WTC11 (cell line): ENCODE data around the gene IL1F10. TPM values are rescaled to one million over a fixed set of nuclear protein-coding genes. Genes with fewer than 3 reads are reported as not detected.
A peak's percentile ranks its signal among the peaks of the same experiment; 100 is the strongest.

Experiments
- ATAC-seq: fragments of 200-7000 bp; cut with Tn5 transposase; 2 replicates; pipeline ENCODE4 v1.10.0; 2021; ENCODE audit warnings: mild to moderate bottlenecking, moderate library complexity
- CTCF ChIA-PET: fragments of 300-600 bp; sonication (Branson Sonifier 250); formaldehyde crosslinking; loops from one replicate; lab custom pipeline; 2021; ENCODE audit warnings: antibody characterized with exemption; lab: Charles Lee
- POLR2A ChIA-PET: fragments of 350-600 bp; sonication (Branson Sonifier 250); formaldehyde crosslinking; loops from one replicate; lab custom pipeline; 2021; ENCODE audit warnings: antibody characterized with exemption; lab: Charles Lee
- DNase-seq: peaks from one replicate; pipeline ENCODE4 v3.0.0; 2021; ENCODE audit warnings: low spot score
- H3K27ac Mint-ChIP-seq: 2 replicates; pipeline ENCODE4 v1.8.0; 2021; ENCODE audit warnings: mixed read lengths
- H3K27me3 Mint-ChIP-seq: 2 replicates; pipeline ENCODE4 v1.8.0; 2021; ENCODE audit warnings: low read depth, mild to moderate bottlenecking, moderate library complexity, mixed read lengths
- H3K36me3 Mint-ChIP-seq: 2 replicates; pipeline ENCODE4 v1.8.0; 2021; ENCODE audit warnings: mixed read lengths
- H3K4me1 Mint-ChIP-seq: 2 replicates; pipeline ENCODE4 v1.8.0; 2022; ENCODE audit warnings: mixed read lengths
- H3K4me3 Mint-ChIP-seq: 2 replicates; pipeline ENCODE4 v1.8.0; 2021; ENCODE audit warnings: mild to moderate bottlenecking, moderate library complexity, mixed read lengths
- H3K9me3 Mint-ChIP-seq: 2 replicates; pipeline ENCODE4 v1.8.0; 2021; ENCODE audit warnings: mixed read lengths
- CTCF ChIP-seq: fragments of 200-600 bp; IDR thresholded peaks from 2 replicates; pipeline ENCODE4 v1.8.0; 2022; ENCODE audit warnings: antibody characterized with exemption
- FOXP4 ChIP-seq: sonication (generic); formaldehyde crosslinking; IDR thresholded peaks from 2 replicates; pipeline ENCODE4 v1.8.0; 2022; ENCODE audit warnings: mild to moderate bottlenecking, missing genetic modification reagents
- GABPB1 ChIP-seq: sonication (generic); formaldehyde crosslinking; IDR thresholded peaks from 2 replicates; pipeline ENCODE4 v1.8.1; 2023; ENCODE audit warnings: mild to moderate bottlenecking, missing genetic modification reagents
- GTF2I ChIP-seq: fragments of 250-450 bp; sonication (Bioruptor Pico); conservative IDR thresholded peaks from 2 replicates; pipeline ENCODE4 v1.4.0; 2021; ENCODE audit warnings: mild to moderate bottlenecking
- IRF1 ChIP-seq: sonication (generic); formaldehyde crosslinking; IDR thresholded peaks from 2 replicates; pipeline ENCODE4 v1.8.0; 2023; ENCODE audit warnings: missing genetic modification reagents
- MYBL2 ChIP-seq: sonication (generic); formaldehyde crosslinking; IDR thresholded peaks from 2 replicates; pipeline ENCODE4 v1.8.1; 2023; ENCODE audit warnings: mild to moderate bottlenecking, moderate library complexity, missing genetic modification reagents
- PRRX2 ChIP-seq: fragments of 250-450 bp; sonication (Bioruptor Pico); IDR thresholded peaks from 2 replicates; pipeline ENCODE4 v1.8.0; 2021; ENCODE audit warnings: mild to moderate bottlenecking
- RELA ChIP-seq: sonication (generic); formaldehyde crosslinking; IDR thresholded peaks from 2 replicates; pipeline ENCODE4 v1.8.1; 2022; ENCODE audit warnings: missing genetic modification reagents, mild to moderate bottlenecking, borderline replicate concordance
- ZBTB21 ChIP-seq: sonication (generic); formaldehyde crosslinking; IDR thresholded peaks from 2 replicates; pipeline ENCODE4 v1.8.1; 2023; ENCODE audit warnings: mild to moderate bottlenecking, missing genetic modification reagents, borderline replicate concordance
- ZNF138 ChIP-seq: sonication (generic); formaldehyde crosslinking; conservative IDR thresholded peaks from 2 replicates; pipeline ENCODE4 v1.8.1; 2022; ENCODE audit warnings: mild to moderate bottlenecking, moderate library complexity, missing genetic modification reagents
- total RNA-seq: library from RNA; stranded (reverse); gene quantifications from 3 replicates; pipeline ENCODE4 v1.2.3, GENCODE V29; 2021
- TF ChIP-seq, protein P1 (sequence below): sonication (generic); formaldehyde crosslinking; IDR thresholded peaks from 2 replicates; pipeline ENCODE4 v1.8.1; 2023; ENCODE audit warnings: mild to moderate bottlenecking, missing genetic modification reagents, borderline replicate concordance
- TF ChIP-seq, protein P2 (sequence below): sonication (generic); formaldehyde crosslinking; conservative IDR thresholded peaks from 2 replicates; pipeline ENCODE4 v1.8.1; 2022; ENCODE audit warnings: mild to moderate bottlenecking, missing genetic modification reagents
- TF ChIP-seq, protein P3 (sequence below): sonication (generic); formaldehyde crosslinking; IDR thresholded peaks from 2 replicates; pipeline ENCODE4 v1.8.1; 2023; ENCODE audit warnings: mild to moderate bottlenecking, moderate library complexity, missing genetic modification reagents

IL1F10 gene
- total RNA-seq, 1 experiment from 2014 or later = not detected

GRCh38 chr2:113111121-113111520 is 43.4 kb downstream of the IL1F10 start:
- H3K36me3 Mint-ChIP-seq = no peaks in the 10 kb centered on the region
- TF ChIP-seq MYBL2 (CRISPR knock-in tag) (no peak), FOXP4 (no peak), RELA (CRISPR knock-in tag) (no peak), GTF2I (CRISPR knock-in tag) (no peak), CTCF (no peak), PRRX2 (CRISPR knock-in tag) (no peak), ZNF138 (CRISPR knock-in tag) (no peak)
- TF ChIP-seq, protein P1, sequence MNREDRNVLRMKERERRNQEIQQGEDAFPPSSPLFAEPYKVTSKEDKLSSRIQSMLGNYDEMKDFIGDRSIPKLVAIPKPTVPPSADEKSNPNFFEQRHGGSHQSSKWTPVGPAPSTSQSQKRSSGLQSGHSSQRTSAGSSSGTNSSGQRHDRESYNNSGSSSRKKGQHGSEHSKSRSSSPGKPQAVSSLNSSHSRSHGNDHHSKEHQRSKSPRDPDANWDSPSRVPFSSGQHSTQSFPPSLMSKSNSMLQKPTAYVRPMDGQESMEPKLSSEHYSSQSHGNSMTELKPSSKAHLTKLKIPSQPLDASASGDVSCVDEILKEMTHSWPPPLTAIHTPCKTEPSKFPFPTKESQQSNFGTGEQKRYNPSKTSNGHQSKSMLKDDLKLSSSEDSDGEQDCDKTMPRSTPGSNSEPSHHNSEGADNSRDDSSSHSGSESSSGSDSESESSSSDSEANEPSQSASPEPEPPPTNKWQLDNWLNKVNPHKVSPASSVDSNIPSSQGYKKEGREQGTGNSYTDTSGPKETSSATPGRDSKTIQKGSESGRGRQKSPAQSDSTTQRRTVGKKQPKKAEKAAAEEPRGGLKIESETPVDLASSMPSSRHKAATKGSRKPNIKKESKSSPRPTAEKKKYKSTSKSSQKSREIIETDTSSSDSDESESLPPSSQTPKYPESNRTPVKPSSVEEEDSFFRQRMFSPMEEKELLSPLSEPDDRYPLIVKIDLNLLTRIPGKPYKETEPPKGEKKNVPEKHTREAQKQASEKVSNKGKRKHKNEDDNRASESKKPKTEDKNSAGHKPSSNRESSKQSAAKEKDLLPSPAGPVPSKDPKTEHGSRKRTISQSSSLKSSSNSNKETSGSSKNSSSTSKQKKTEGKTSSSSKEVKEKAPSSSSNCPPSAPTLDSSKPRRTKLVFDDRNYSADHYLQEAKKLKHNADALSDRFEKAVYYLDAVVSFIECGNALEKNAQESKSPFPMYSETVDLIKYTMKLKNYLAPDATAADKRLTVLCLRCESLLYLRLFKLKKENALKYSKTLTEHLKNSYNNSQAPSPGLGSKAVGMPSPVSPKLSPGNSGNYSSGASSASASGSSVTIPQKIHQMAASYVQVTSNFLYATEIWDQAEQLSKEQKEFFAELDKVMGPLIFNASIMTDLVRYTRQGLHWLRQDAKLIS = no peak
- TF ChIP-seq, protein P2, sequence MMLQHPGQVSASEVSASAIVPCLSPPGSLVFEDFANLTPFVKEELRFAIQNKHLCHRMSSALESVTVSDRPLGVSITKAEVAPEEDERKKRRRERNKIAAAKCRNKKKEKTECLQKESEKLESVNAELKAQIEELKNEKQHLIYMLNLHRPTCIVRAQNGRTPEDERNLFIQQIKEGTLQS = no peak
- TF ChIP-seq, protein P3, sequence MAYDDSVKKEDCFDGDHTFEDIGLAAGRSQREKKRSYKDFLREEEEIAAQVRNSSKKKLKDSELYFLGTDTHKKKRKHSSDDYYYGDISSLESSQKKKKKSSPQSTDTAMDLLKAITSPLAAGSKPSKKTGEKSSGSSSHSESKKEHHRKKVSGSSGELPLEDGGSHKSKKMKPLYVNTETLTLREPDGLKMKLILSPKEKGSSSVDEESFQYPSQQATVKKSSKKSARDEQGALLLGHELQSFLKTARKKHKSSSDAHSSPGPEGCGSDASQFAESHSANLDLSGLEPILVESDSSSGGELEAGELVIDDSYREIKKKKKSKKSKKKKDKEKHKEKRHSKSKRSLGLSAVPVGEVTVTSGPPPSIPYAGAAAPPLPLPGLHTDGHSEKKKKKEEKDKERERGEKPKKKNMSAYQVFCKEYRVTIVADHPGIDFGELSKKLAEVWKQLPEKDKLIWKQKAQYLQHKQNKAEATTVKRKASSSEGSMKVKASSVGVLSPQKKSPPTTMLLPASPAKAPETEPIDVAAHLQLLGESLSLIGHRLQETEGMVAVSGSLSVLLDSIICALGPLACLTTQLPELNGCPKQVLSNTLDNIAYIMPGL = no peak
- H3K27me3 Mint-ChIP-seq = peaks cover 2% of the 10 kb centered on the region; the same call in 1 of the 2 replicates
- H3K9me3 Mint-ChIP-seq = no peaks in the 10 kb centered on the region
- ChIA-PET CTCF (no interaction called here), POLR2A (no interaction called here)
- no peaks in the 10 kb centered on the region for H3K4me1 Mint-ChIP-seq
- DNase-seq (no peak), ATAC-seq (no peak)
- no peak overlapping the region for H3K4me3 Mint-ChIP-seq
- H3K27ac Mint-ChIP-seq = no peak overlapping the region

DNA sequence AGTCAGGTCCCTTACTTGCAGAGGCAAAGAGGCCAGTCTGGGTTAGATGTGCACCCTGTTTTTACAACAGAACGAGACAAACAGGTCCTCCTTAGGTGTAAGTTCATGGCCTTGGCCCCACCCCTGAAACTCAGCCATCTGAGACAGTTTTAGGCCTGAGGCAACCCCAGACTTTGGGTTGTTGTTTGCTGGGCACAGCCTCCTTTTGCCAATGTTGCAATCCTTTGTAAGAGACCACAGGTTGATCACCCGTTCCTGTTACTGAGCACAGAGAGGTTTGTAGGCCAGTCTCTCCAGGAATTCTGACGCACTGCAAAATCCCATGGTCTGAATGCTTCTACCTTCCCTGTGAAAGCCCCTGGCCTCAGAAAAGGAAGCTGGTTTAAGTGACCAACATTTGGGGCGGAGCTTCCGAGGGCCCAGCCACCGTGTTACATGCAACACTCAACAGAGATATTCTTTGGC is 44.1 kb downstream of the IL1F10 start:
- Mint-ChIP-seq H3K4me1 (no peaks in the 10 kb centered on the region), H3K36me3 (no peaks in the 10 kb centered on the region), H3K4me3 (no peak overlapping the region), H3K27me3 (0 out of 2 replicates have a peak, but pooled peaks cover under 1% of the 10 kb centered on the region), H3K9me3 (no peaks in the 10 kb centered on the region), H3K27ac (no peak overlapping the region)
- CTCF ChIA-PET = interaction anchor here (0.9 to 2.0 kb wide), 3 partner anchors 26 to 33 kb away, joined by 3 to 7 read pairs (median 4); no protein-coding TSS in a partner anchor
- POLR2A ChIA-PET = no interaction called here
- DNase-seq (no peak), ATAC-seq (no peak)
- TF ChIP-seq GABPB1 (CRISPR knock-in tag) = peak; percentile 81
- TF ChIP-seq ZBTB21 (CRISPR knock-in tag) = no peak
- no peak for TF ChIP-seq IRF1
